ENCODE measurements around the gene SLC16A13. TPM values are rescaled to one million over a fixed set of nuclear protein-coding genes. Genes with fewer than 3 reads are reported as not detected.

Gene SLC16A13
- total and polyA plus RNA-seq, 10 of the 15 experiments (the other 5 are each of a cell fraction or from before 2014, with no cell fraction given) = 0.34 to 12.1 (median 3.3) TPM

- no peaks in the 10 kb centered on the region for H3K79me2 ChIP-seq (ENCODE audit: control insufficient read depth, insufficient read depth, low read length)
- peak overlapping the region; percentile 66 for H3K4me2 ChIP-seq (ENCODE audit: control insufficient read depth, insufficient read depth)
- ChIA-PET RAD21 (ENCODE audit: unreplicated experiment) (interaction anchor here (1.3 to 4.0 kb wide), 6 partner anchors 9 to 180 kb away, joined by 3 to 39 read pairs (median 15); partner anchors contain the start of genes SLC16A11 and SLC16A13), SMC1A (ENCODE audit: uncharacterized antibody, unreplicated experiment) (interaction anchor here (1.3 to 2.6 kb wide), 2 partner anchors 20 to 22 kb away, joined by 3 to 9 read pairs; no protein-coding TSS in a partner anchor), CTCF (interaction anchor here (0.7 to 4.6 kb wide), 8 partner anchors 9 to 113 kb away, joined by 3 to 49 read pairs (median 5); partner anchors contain the start of gene SLC16A13), POLR2A (interaction anchor here (0.7 to 5.4 kb wide), 9 partner anchors 8 to 113 kb away, joined by 3 to 39 read pairs (median 3); partner anchors contain the start of gene SLC16A13)
- peaks cover 15% of the 10 kb centered on the region for H3K4me1 ChIP-seq (ENCODE audit: control insufficient read depth, insufficient read depth, low read length)
- no peaks in the 10 kb centered on the region for H4K20me1 ChIP-seq (ENCODE audit: control insufficient read depth, insufficient read depth)
- H3K9me3 ChIP-seq (replicated peaks; ENCODE audit: control insufficient read depth, insufficient read depth, low read length) = no peaks in the 10 kb centered on the region
- FAIRE-seq = peak; percentile 91
- H3K36me3 ChIP-seq (ENCODE audit: control insufficient read depth in 2 of 2, insufficient read depth in 2 of 2, low read length in 1 of 2) = no peaks in the 10 kb centered on the region
- intact Hi-C loops (cut with micrococcal nuclease; ENCODE audit: unreplicated experiment) = no loop called here
- WGBS (ENCODE audit: insufficient coverage, insufficient replicate concordance, low lambda C conversion rate, missing lambda C conversion rate) = 43% methylated on average over 49 of the region's 51 CpGs
- peak; percentile 81 for DNase-seq (ENCODE audit: low read depth, low spot score)
- in situ Hi-C loops (cut with MboI) = no loop called here
- no peaks in the 10 kb centered on the region for H3K27me3 ChIP-seq (replicated peaks in 1 of 2; ENCODE audit: control insufficient read depth in 2 of 2, insufficient read depth in 2 of 2, low read length in 1 of 2)
- ATAC-seq = peak; percentile 79
- H3K4me3 ChIP-seq = no peak overlapping the region
- peak overlapping the region; percentile 79 for H2AFZ ChIP-seq (ENCODE audit: control insufficient read depth, low read depth, low read length)
- no peak overlapping the region for H3K9ac ChIP-seq (ENCODE audit: control insufficient read depth, insufficient read depth, low read length)
- BruUV-seq (replicated peaks) = no TSS peak
- no peak overlapping the region for H3K27ac ChIP-seq (ENCODE audit: control insufficient read depth, insufficient read depth)
- TF ChIP-seq CBX3 (IDR thresholded peaks at IDR 0.05; ENCODE audit: borderline replicate concordance, low read depth) (no peak), IKZF2 (IDR thresholded peaks at IDR 0.05) (no peak), CREB1 (IDR thresholded peaks at IDR 0.05; ENCODE audit: low read depth) (peak; percentile 65), BACH1 (IDR thresholded peaks at IDR 0.05; ENCODE audit: borderline replicate concordance) (peak; percentile 28; the same call in 1 of the 2 replicates), RB1 (IDR thresholded peaks at IDR 0.05; ENCODE audit: borderline replicate concordance) (0 out of 2 replicates have a peak, but pooled peaks have one; percentile 27), NRF1 (conservative IDR thresholded peaks at IDR 0.05; ENCODE audit: low read depth, low read length) (peak; percentile 84), NFYB (IDR thresholded peaks at IDR 0.05; ENCODE audit: insufficient read depth, low read depth, low read length) (no peak), TBL1XR1 (IDR thresholded peaks at IDR 0.05; ENCODE audit: low read depth, low read length) (no peak), IKZF1 (conservative IDR thresholded peaks at IDR 0.05) (peak; percentile 81), MEF2B (IDR thresholded peaks at IDR 0.05; ENCODE audit: partially characterized antibody, poor library complexity, severe bottlenecking) (no peak), CHD1 (IDR thresholded peaks at IDR 0.05; ENCODE audit: low read depth, low read length) (no peak), PAX8 (IDR thresholded peaks at IDR 0.05) (no peak), SUZ12 (IDR thresholded peaks at IDR 0.05; ENCODE audit: unreplicated experiment) (no peak), CHD2 (IDR thresholded peaks at IDR 0.05; ENCODE audit: borderline replicate concordance, low read depth, low read length) (0 out of 2 replicates have a peak, but pooled peaks have one; percentile 25), NFYA (IDR thresholded peaks at IDR 0.05; ENCODE audit: borderline replicate concordance, low read depth, low read length) (no peak), BHLHE40 (IDR thresholded peaks at IDR 0.05; ENCODE audit: borderline replicate concordance in 1 of 2, low read depth in 2 of 2, low read length in 1 of 2) (peak in 1 of 2 experiments; percentile 35; a peak in 1 of 4 replicates), TCF3 (IDR thresholded peaks at IDR 0.05; ENCODE audit: borderline replicate concordance, insufficient read depth, low read depth, low read length) (no peak)
- TF ChIP-seq, protein P1, sequence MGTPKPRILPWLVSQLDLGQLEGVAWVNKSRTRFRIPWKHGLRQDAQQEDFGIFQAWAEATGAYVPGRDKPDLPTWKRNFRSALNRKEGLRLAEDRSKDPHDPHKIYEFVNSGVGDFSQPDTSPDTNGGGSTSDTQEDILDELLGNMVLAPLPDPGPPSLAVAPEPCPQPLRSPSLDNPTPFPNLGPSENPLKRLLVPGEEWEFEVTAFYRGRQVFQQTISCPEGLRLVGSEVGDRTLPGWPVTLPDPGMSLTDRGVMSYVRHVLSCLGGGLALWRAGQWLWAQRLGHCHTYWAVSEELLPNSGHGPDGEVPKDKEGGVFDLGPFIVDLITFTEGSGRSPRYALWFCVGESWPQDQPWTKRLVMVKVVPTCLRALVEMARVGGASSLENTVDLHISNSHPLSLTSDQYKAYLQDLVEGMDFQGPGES (IDR thresholded peaks at IDR 0.05) = no peak
- TF ChIP-seq, protein P2, sequence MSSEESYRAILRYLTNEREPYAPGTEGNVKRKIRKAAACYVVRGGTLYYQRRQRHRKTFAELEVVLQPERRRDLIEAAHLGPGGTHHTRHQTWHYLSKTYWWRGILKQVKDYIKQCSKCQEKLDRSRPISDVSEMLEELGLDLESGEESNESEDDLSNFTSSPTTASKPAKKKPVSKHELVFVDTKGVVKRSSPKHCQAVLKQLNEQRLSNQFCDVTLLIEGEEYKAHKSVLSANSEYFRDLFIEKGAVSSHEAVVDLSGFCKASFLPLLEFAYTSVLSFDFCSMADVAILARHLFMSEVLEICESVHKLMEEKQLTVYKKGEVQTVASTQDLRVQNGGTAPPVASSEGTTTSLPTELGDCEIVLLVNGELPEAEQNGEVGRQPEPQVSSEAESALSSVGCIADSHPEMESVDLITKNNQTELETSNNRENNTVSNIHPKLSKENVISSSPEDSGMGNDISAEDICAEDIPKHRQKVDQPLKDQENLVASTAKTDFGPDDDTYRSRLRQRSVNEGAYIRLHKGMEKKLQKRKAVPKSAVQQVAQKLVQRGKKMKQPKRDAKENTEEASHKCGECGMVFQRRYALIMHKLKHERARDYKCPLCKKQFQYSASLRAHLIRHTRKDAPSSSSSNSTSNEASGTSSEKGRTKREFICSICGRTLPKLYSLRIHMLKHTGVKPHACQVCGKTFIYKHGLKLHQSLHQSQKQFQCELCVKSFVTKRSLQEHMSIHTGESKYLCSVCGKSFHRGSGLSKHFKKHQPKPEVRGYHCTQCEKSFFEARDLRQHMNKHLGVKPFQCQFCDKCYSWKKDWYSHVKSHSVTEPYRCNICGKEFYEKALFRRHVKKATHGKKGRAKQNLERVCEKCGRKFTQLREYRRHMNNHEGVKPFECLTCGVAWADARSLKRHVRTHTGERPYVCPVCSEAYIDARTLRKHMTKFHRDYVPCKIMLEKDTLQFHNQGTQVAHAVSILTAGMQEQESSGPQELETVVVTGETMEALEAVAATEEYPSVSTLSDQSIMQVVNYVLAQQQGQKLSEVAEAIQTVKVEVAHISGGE (CRISPR knock-in tag; IDR thresholded peaks at IDR 0.05) = no peak
Measured at GRCh38 chr17:7023576-7024401, 12.0 kb upstream of the SLC16A13 start.

All from GM12878 (cell line).